HG02970 (cell line): Measurements from ENCODE around the gene MAS1L.

ENCODE experiments used
- ATAC-seq: cut with Tn5 transposase; IDR thresholded peaks from one replicate; pipeline ENCODE4 v1.9.1; 2021; ENCODE audit warnings: mild to moderate bottlenecking, moderate library complexity, moderate number of reproducible peaks; ENCODE audit not compliant: unreplicated experiment, low FRiP score

The MAS1L gene

DNA sequence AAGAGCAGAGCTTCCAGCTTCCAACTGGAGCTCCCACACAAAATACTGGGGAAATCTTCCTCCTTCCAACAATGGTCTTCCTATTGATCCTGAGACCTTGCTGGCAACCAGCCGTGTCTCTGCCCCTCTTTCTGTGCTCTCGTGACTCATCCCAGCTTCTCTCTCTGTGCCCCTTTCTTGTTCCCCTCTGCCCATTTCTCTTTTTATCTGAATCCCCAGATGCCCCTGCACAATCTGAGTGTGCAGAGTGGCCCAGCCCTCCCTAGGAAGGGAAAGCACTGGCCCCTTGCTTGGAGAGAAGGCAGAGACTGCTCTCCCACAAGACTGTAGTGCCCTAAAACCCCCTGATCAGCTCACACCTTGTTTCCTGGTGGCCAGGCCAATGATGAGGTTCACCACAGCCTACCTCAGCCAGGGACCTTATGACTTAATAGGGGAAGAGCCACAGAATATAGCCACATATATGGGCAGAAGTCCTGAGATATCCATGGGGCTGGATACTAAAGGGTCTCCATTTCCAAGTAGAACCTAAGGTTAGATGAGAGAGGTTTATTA lies 23.1 kb upstream of the MAS1L start:
- no peak for ATAC-seq

DNA sequence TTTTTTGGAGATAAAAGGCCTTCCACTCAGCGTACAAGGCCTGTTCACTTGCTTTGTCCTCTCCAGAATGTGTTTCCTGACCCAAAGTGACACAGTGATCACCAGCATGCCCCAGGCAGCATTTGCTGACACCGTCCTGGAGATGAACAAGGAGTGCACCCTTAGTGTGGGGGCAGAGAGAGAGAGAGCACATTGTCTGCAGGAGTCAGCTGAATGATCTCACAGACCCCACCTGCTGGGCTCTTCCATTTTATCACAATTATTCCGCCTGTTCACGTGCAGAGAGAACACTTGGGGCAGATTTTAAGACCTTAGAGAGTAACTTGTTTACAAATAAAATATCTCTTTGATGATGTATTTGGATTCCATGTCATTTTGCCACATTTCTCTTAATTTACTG lies 22.4 kb upstream of the MAS1L start:
- no peak for ATAC-seq

DNA sequence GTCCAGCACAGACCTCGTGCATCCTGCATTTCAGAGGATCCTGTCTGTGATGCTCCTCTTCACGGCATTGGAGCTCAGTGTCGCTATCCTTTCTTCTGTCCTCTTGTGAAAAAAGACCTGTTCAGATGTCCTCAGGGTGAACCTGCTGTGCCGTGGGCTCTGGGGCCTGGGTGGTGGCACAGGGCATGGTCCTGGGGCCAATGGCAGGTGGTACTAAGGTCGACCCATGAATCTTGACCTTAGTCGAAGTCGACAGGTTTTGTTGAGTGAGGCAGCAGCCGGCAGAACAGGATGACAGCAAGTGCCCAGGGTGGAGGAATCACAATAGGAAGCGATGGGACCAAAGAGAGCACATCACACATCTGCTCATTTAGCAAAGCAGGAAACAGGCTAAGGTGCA lies 22.0 kb upstream of the MAS1L start:
- no peak for ATAC-seq

DNA sequence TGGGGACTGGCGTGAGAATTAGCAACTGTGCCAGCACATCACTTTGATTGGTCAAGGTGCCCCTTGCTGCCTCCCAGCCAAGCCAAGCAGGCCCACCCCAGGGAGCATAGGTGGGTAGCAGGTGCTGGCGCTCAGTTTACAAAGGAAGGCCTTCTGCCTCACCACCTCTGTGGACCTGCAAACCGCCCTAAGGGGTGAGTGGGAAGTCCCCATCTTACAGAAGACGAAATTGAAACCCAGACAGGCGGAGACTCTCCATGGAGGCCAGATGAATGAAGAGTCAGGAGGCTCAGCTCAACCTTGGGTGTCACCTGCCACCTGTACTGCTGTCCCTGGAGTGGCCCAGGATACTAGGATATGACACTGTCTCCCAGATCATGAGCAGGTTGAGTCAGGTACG lies 21.5 kb upstream of the MAS1L start:
- no peak for ATAC-seq

DNA sequence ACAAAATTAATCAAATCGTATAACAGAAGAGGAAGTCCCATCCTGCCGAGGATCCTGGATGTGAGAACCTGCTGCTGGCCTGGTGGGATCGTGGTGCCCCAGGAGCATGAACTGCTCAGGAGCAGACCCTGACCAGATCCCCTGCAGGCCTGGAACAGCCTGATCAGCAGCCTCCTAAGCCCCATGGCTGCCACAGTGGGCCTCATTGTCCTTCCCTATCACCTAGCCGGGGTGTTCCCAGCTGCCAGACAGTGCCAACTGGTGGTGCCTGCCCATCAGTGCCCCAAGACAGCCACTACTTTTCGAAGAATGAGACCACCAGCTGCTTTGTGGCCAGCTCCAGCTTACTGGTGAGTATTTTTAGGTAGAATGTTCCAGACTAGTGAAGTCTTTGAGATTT lies 19.6 kb upstream of the MAS1L start:
- ATAC-seq: no peak

DNA sequence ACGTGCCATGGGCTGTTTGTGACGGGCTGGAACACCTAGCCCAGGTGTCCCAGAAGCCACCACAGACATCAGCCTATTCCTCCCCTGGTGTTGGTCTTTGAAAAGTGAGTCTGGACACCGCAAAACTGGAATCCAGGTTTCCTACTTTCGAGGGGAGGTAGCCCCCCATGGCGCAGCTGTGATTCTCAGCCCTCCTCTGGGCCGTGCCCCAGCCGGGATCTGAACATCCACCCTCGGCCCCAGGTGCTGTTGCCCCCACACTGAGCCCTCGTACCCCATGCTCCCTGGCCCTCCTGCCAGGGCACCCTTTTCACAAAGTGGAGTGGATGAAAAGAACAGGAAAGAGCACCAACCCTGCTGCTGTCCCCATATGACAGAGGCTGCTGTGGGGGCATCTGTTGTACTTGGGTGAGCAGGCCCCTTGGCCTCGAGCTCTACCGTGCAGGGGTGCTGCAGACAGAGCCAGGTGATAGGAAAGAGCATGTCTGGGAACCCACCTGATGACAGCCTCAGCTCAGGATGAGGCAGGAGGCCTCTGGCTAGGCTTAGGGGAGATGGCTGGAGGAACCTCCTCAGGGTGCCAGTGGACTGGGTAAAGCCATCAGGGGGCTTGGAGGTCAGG lies 18.8 kb upstream of the MAS1L start:
- no peak for ATAC-seq

DNA sequence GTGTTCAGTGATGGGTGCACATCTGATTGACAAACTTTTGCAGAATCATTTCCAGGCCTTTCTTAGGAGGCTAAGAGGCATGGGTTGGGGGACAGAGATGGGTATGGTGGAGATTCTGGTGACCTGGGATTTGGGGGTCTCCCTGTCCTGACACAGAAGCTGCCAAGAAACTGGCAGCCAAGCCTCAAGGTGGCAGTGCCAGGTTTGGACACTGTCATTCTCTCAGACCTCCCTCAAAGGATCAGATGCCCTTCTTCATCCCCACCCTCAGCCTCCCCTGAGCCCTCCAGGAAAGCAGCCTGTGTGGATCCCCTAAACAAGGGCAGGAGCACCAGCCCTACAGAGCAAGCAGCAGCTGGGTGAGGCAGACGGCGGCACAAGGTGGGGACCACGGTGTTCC lies 18.1 kb upstream of the MAS1L start:
- no peak for ATAC-seq

DNA sequence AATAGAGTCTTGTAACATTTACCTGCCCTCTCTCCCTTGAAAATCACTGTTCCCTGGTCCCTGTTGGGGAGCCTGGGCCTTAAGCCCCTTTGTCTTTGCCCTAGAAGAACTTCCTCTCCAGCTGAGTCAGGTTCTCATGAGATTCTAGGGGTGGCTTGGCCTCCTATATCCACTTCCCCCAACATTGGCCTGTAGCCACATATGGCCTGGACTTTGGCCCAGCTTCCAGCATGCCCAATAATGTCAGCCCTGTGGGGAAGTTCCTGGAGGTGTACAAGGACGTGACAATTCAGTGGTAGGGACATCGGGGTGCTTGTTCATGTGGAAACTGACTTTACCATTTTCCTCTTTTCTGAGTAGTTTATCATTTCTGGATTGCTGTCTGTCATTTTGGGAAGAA lies 17.2 kb upstream of the MAS1L start:
- no peak for ATAC-seq

DNA sequence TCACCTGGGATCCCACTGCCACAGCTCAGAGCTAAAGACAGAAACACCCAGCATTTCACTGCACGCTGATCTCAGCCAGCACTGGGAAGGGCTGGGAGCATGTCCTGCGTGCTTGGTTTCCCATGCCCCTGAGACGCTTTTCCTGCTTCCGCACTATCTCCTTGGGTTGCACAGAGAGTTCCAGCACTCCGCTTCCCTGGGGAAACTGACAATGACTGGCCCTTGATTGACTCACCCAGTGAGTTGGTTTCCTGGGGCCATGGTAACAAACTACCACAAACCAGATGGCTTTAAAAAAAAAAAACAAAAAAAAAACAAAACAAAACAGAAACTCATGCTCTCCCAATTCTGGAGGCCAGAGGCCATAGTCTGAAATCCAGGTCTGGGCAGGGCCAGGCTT lies 14.8 kb upstream of the MAS1L start:
- ATAC-seq: no peak

DNA sequence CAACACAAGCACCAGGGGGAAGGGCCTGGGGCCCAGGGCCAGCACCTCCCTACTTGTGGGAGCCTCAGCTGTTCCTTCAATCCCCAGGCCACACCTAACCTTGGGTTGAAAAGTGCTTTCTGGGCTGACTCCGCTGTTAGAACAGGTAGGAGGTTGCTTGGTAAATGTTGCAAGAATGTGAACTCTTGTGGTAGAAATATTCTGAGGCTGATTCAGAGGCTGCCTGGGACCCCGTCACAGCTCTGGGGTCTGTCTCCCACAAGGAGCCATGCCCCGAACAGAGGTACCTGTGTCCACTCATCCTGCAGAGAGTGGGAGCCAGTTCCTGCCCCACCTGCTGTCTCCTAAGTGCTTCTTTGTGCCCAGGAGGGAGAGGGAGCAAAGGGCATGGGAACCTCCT lies 14.4 kb upstream of the MAS1L start:
- ATAC-seq: no peak

DNA sequence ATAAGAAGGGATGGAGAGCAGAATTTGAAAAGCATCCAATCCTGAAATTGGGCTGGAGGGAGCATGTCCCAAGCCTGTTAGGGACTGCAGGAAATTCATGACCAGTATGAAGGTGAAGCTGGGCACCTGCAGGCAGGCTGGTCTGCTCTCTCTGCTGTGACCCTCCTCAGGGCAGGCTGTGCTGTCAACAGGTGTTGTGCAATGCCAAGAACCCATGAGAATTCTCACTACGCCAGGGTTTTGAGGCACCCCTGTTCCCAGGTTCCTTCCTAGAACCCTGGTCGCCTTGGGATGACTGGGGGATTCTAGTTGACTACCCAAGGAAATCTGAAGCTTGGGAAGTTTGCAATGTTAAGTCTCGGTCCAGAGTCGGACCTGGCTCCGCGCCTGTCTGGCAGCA lies 13.3 kb upstream of the MAS1L start:
- ATAC-seq: no peak

DNA sequence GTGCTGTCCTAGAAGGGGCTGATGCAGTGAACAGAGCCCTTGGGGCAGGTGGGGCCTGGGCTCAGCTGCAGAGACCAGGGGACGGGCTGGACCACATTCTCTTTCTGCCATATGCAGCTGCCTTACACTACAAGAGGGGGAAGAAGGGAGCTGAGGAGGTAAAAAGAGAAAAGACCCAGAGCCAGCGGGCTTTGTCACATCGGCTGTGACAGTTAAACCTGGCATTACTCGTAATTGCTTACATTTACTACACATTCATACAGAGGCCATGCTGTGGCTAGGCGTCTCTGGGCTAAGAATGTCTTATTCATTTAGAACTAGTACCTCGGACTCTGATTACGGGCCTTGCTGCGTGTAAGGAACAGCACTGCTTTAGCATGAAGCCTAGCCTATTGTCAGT lies 12.8 kb upstream of the MAS1L start:
- no peak for ATAC-seq

DNA sequence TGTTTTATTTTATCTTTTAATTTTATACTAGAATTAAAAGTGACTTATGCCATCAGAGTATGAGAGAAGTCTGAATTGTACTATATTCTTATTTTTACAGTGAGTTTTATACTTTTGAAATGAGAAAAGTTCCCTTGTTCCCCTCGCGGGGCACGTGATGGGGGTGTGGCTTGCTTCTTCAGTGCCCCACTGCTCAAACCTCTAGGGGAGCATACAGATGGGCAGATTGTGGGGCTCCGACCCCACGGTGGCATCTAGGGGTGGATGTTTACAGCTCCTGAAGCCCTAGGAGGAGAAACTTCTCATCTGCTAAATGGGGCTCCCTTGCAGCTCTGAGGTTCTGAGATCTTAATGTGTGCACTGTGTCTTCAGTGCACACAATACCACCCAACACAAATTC lies 11.9 kb upstream of the MAS1L start:
- no peak for ATAC-seq

DNA sequence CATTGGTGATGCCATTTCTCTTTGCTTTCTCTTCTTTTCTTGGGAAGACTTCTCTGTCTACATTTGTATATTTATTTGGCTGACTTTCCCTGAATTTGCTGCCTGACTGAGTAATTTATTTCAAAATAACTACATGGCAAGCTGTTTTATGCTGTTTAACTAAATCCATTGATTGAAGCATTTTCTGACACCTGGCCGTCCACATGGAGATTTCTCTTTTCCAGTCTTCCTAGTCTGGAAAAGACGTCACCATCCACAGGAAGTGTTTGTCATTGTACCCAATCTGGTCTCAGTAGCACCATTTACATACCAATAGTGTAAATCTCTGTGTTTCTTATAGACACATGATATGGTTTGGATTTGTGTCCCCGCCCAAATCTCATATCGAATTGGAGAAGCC lies 9.2 kb upstream of the MAS1L start:
- ATAC-seq: no peak

DNA sequence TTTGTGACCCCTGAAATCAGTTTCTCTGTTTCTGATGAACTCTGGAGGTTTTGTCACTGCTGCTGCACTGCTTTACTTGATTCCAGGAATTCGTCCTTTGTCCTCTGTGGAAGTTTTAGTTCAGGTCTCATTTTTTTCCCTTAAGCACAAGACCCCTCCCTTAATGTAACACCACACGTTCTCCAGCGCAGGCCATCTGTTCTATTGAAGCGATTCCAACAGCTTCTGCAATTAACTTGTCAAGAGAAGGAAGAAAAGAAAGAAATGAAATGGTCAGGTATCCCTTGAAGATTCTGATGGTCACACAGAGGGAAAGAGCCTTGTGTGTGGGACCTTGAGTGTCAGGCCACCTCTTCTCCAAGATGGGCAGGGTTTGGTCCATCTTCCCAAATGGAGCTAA lies 7.8 kb upstream of the MAS1L start:
- ATAC-seq: no peak

DNA sequence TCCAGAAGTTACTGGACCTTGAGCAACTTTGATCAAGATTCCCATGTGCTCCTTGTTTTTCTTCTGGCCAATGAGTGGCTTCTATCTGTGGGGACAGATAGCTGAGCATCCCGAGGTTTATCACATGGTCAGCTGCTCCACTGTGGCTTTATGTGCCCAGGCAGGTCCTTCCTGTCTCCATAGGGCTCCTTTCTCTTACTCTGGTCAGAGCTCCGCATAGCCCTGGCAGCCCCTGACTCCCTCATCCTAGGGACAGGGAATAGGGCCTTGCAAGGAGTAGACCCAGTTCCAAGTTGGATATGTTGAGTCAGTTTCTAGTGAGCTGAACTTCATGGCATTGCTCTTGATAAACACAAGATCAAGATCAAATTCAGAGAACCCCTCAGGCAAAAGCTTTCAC lies 6.4 kb upstream of the MAS1L start:
- ATAC-seq: no peak

DNA sequence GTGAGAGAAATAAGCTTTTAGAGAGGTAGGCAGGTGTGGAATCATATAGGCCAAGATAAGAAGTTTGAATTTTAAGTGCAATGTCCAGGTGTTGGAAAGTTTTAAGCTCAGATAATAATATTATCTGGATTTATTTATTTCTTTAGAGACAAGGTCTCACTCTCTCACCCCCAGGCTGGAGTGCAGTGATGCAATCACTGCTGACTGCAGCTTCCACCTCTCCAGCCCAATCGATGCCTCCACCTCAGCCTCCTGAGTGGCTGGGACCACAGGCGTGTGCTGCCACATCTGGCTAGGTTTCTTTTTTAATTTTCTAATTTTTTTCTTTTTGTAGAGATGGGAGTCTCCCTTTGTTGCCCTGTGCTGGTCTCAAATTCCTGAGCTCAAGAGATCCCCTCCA lies 5.5 kb upstream of the MAS1L start:
- ATAC-seq: no peak

DNA sequence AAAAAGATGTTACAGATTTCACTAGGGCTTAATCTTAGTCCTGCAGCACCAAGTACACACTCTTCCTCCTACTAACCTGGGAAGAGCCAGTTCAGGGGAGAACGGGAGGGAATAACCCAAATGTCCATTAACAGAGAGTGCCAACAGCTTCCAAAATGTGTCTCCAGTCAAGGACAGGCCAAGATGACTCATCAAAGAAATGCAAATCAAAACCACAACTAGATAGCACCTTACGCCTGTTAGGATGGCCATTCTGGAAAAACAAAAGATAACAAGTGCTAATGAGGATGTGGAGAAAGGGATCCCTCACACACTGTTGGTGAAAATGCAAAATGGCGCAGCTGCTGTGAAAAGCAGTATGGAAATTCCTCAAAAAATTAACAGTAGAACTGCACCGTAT lies 3.8 kb upstream of the MAS1L start:
- ATAC-seq: no peak

DNA sequence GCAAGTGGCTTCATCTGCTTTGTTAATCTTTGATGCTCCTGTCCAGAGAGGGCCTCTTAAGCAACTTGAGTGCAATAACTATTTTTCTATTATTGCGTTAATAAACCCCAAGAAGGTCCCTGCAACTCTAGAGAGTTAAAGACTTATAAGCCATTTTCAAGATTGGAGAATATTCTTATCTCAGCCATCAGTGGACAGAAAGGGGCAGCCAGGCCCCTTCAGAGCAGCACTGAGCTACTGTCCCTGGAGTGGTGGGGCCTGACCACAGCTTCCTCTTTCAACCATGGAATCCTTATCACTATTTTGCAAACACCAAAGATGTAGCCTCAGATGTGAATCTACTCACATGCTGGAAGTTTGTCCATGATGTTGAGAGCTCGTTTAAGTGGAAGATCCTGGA lies 2.8 kb upstream of the MAS1L start:
- no peak for ATAC-seq

DNA sequence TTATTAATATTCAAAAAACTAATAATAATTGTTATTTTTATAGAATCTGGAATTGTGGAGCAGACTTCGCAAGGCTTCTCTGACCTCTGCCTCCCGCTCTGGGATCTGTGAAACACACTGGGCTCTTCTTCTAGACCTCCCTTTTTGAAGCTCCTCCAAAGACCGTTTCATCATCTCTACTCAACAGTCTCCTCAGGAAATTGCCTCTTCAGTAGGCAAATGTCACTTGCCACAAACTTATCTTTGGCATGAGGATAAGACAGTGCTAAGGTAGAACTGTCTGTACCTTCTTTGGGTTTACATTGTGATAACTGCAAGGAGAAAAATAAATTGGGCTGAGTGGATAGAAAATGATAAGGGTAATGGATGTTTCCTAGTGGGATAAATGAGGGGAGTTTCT lies 2.3 kb upstream of the MAS1L start:
- ATAC-seq: no peak

DNA sequence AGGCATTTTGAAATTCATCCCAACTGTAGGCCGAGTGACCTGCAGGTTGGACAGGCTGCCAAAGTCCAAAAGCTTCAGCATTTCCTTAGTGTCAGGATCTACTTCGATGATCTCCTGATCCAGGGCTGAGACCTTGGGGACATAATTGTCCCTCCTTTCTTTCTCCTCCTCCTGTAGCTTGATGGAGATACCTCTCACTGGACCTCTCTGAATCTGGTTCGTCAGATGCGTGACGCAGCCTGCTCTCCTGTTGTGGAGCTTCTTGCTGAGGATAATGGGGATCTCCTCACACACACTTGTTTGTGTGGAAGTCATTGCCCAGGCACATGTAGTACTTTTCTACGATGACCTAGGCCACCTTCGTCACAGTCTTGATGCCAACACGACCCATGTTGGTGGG lies 1.5 kb upstream of the MAS1L start:
- ATAC-seq: no peak

DNA sequence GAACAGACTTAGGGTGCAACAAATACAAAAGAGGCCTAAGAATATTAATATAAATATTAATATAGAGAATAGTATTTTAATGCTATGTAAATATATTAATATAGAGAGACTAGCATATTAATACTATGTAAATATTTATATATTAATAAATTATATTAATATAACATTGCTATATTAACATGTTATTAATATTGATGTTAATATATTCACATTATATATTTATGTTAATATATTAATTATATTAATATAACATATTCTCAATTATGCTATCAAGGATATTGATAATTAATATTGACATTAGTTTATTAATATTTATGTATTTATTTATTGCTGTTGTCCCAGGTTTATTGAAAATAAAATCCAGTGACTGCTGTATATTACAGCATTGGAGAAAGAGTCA lies 1.1 kb upstream of the MAS1L start:
- ATAC-seq: no peak

DNA sequence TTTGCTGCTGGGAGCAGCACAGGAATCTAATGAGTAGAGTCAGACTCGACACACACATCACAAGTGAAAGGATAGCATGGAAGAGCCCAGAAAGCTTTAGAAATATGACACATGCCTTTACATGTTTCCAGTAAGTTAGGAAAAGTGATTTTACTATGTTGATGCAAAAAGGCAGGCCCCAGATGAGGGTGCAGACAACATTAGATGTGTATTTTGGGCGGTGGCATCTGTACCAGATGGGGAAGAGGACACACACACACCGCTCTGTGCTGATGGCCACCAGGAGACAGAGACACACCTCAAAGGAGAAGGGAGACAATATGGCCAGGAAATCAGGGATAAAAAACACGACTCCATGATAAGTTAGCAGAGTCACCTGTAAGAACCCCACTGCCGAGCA lies 625 bp downstream of the MAS1L start:
- ATAC-seq: no peak
